SIG-M5 (cell line): ENCODE measurements around the gene CCDC69.
"Not testable (repeated sequence)": the region's sequence is repeated elsewhere in the genome, so short reads cannot be mapped to it uniquely, and the experiment has no call there.

Experiments
- DNase-seq: peaks from one replicate; lab custom pipeline; 2025; lab: John Stamatoyannopoulos, UW

CCDC69 gene, protein sequence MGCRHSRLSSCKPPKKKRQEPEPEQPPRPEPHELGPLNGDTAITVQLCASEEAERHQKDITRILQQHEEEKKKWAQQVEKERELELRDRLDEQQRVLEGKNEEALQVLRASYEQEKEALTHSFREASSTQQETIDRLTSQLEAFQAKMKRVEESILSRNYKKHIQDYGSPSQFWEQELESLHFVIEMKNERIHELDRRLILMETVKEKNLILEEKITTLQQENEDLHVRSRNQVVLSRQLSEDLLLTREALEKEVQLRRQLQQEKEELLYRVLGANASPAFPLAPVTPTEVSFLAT

DNA sequence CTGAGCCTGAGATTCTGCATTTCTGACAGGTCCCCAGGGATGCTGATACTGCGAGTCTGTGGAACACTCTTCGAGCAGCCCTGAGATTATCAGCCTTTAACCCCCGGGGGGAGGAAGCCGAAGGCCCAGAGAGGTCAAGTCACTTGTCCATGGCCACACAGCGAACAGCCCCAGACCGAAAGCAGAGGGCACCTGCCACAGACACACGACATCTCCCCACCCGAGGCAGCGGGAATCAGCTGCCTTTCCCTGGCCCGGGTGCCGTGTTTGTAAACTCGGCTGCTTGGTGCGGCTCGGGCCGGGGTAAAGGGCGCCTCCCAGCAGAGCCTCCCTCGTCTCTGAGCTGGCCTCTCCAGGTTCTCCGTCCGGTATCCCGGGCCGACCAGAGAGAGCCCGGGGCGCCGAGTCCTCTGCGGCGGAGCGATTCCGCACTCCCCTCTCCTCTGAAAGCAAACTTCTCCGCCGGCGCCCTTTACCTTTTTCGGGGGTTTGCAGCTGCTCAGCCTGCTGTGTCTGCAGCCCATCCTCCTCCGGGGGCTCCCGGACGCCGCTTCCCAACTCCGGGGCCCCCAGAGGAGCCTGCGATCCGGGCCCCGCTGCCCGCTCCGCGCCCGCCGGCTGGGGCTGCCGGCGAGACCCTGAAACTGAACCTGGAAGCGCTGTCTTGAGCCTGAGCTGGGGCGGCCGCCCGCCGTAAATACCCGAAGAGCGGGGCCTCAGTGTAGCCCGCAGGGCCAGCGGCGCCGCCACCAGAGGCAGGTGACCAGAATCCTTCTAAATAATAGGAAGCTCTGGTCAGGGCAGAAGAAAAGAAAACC is at the start of gene CCDC69:
TSS of gene CCDC69 (minus strand) at position 646 of the 818 bp plus-strand sequence. CDS start at position 524, 122 bp downstream.
- DNase-seq: no peak

- DNase-seq: no peak
Observed at GRCh38 chr5:151271336-151271735, 47.4 kb upstream of the CCDC69 start.

DNA sequence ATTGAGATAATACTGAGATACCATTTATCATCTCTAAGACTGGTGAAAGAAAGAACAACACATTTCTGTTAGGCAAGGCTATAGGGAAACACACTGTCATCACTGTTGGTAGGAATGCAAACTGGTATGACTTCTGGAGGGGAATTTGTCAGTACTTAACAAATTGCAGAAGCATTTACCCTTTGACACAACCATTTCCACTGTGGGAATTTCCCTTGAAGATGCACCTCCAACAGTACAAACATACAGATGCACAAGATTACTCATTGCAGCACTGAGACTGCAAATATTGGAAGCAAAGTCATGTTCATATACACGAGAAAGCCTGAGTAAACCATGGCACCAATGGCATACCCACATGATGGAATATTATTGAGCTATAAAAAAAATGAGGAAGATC is 46.7 kb upstream of the CCDC69 start:
- DNase-seq: no peak

GRCh38 chr5:151267491-151268260 is 43.8 kb upstream of the CCDC69 start:
- DNase-seq: no peak

- DNase-seq: no peak
Observed at GRCh38 chr5:151264113-151264512, 40.2 kb upstream of the CCDC69 start.

DNA sequence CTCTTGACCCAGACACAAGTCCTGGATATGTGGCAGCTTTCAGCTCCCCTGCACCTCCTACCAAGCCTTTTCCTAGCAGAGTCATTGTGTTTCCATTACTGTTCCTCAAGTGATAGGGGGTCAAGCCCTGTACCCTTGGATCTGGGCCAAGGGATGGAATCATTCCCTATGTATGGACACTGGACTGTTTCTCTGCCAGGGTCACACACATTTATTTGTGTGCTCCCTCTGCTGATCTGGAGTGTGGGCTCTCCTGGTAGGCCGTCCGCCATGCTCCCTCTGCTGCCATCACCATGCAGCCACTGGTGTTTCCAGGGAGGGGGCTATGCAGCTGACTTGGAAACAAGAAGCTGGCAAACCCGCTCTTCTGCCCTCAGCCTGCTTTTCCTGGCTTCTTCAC is 38.6 kb upstream of the CCDC69 start:
- DNase-seq: no peak

DNA sequence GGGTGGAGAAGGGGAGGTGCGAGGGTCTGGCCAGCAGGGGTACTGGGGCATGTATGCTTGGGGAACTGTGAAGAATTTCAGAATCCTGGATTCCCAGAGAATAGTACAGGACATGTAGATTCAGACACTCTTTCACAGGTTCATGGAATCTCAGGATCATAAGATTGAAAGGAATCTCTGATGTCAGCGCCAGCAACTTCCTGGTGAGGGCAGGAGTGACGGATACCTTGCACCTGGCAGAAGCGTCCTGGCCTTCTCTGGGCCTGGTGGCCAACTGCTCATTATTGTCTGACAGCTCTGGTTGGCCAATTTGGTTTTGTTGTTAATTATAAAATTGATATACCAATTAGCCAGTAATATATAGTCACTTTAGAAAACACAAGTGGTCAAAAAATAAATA is 36.0 kb upstream of the CCDC69 start:
- DNase-seq: no peak

- no peak for DNase-seq
Observed at GRCh38 chr5:151258816-151259215, 34.9 kb upstream of the CCDC69 start.

- no peak for DNase-seq
Observed at GRCh38 chr5:151258201-151258611, 34.3 kb upstream of the CCDC69 start.

GRCh38 chr5:151257731-151258181 is 33.9 kb upstream of the CCDC69 start:
- DNase-seq: no peak

GRCh38 chr5:151255621-151256286 is 31.9 kb upstream of the CCDC69 start:
- DNase-seq: no peak

DNA sequence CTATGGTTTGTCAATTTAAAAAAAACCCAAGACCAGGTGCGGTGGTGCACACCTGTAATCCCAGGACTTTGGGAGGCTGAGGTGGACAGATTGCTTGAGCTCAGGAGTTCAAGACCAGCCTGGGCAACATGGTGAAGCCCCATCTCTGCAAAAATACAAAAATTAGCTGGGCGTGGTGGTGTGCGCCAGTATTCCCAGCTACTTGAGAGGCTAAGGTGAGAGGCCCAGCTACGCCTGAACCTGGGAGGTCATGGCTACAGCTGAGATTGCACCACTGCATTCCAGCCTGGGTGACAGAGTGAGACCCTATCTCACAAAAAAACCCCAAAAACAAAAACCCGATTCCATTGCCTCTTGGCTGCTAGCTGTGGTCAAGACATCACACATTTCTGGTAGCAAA is 31.1 kb upstream of the CCDC69 start:
- DNase-seq: not testable (repeated sequence)

DNA sequence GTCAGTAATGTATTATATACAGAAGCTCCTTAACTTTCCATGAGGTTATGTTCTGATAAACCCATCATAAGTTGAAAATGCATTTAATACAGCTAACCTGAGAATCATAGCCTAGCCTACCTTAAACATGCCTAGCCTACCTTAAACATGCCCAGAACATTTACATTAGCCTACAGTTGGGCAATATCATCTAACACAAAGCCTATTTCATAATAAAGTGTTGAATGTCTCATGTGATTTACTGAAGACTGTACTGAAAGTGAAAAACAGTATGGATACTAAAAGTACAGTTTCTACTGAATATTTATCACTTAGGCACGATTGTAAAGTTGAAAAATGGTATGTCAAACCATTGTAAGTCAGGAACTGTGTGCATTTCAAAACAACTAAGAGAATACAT is 30.7 kb upstream of the CCDC69 start:
- DNase-seq: no peak

GRCh38 chr5:151253605-151253950 is 29.7 kb upstream of the CCDC69 start:
- no peak for DNase-seq

GRCh38 chr5:151252762-151253604 is 29.1 kb upstream of the CCDC69 start, which contains the start of gene GM2A:
Gene GM2A (plus strand): TSS chr5:151253185. CDS start chr5:151253217, 32 bp downstream.
- peak; percentile 98 for DNase-seq

GRCh38 chr5:151251621-151252020 is 27.7 kb upstream of the CCDC69 start:
- no peak for DNase-seq

GRCh38 chr5:151251001-151251551 is 27.2 kb upstream of the CCDC69 start:
- no peak for DNase-seq

- DNase-seq: no peak
Observed at GRCh38 chr5:151250346-151251000, 26.6 kb upstream of the CCDC69 start.

- no peak for DNase-seq
Observed at GRCh38 chr5:151249281-151249680, 25.4 kb upstream of the CCDC69 start.

- no peak for DNase-seq
Observed at GRCh38 chr5:151248651-151249050, 24.8 kb upstream of the CCDC69 start.
